K562 (cell line): ENCODE measurements around the gene RRH. TPM values are rescaled to one million over a fixed set of nuclear protein-coding genes. Genes with fewer than 3 reads are reported as not detected.

Source experiments
- ARHGAP35 ChIP-seq: fragments of 450-650 bp; IDR thresholded peaks from 2 replicates; pipeline ENCODE4 v1.6.1; 2018; ENCODE audit not compliant: partially characterized antibody
- ARID2 ChIP-seq: fragments of 450-650 bp; IDR thresholded peaks from 2 replicates; pipeline ENCODE4 v1.6.1; 2017; ENCODE audit warnings: antibody characterized with exemption, mild to moderate bottlenecking
- BRCA1 ChIP-seq, 2 experiments: fragments of 450-650 bp in 1 of 2; sonication (generic) in 1 of 2; formaldehyde crosslinking in 1 of 2; IDR thresholded peaks; 2 replicates each; pipeline versions ENCODE4 v1.5.0 to v1.6.1; 2017 to 2020; ENCODE audit warnings: mild to moderate bottlenecking in 1 of 2, missing genetic modification reagents in 1 of 2
- FOXA1 ChIP-seq: fragments of 450-650 bp; IDR thresholded peaks from 2 replicates; pipeline ENCODE4 v1.6.1; 2016; ENCODE audit warnings: mild to moderate bottlenecking, borderline replicate concordance
- FUS ChIP-seq: fragments of 200-400 bp; formaldehyde crosslinking; optimal IDR thresholded peaks from 2 replicates; pipeline ENCODE3; 2017; ENCODE audit warnings: low read depth, low read length
- GTF2A2 ChIP-seq: IDR thresholded peaks from 2 replicates; pipeline ENCODE4 v1.6.1; 2016; ENCODE audit warnings: mild to moderate bottlenecking, missing genetic modification characterization, missing compliant biosample characterization
- HOXB6 ChIP-seq: fragments of 250-450 bp; sonication (Bioruptor Pico); IDR thresholded peaks from 2 replicates; pipeline ENCODE4 v1.5.1; 2022; ENCODE audit warnings: mild to moderate bottlenecking, borderline replicate concordance
- SIN3A ChIP-seq, 2 experiments: fragments of 150-350 bp in 1 of 2; IDR thresholded peaks; 2 replicates each; pipeline ENCODE4 v1.6.1; 2011 to 2016; ENCODE audit warnings: borderline replicate concordance in 2 of 2, low read depth in 2 of 2, low read length in 2 of 2, mild to moderate bottlenecking in 2 of 2, moderate library complexity in 2 of 2; ENCODE audit not compliant: control insufficient read depth in 1 of 2
- ZNF263 ChIP-seq: sonication (generic); formaldehyde crosslinking; IDR thresholded peaks from 2 replicates; pipeline ENCODE4 v1.8.0; 2022; ENCODE audit warnings: mild to moderate bottlenecking, missing genetic modification reagents, borderline replicate concordance
- ZNF592 ChIP-seq: fragments of 450-650 bp; IDR thresholded peaks from 2 replicates; pipeline ENCODE4 v1.6.1; 2017; ENCODE audit warnings: antibody characterized with exemption, mild to moderate bottlenecking
- ZNF668 ChIP-seq: fragments of 250-450 bp; sonication (Bioruptor Pico); IDR thresholded peaks from 2 replicates; pipeline ENCODE4 v1.8.0; 2022; ENCODE audit warnings: mild to moderate bottlenecking, inconsistent platforms
- ZNF75A ChIP-seq: fragments of 450-650 bp; formaldehyde crosslinking; IDR thresholded peaks from 2 replicates; pipeline ENCODE4 v1.4.0; 2020; ENCODE audit warnings: mild to moderate bottlenecking
- ZSCAN32 ChIP-seq: fragments of 450-650 bp; formaldehyde crosslinking; IDR thresholded peaks from 2 replicates; pipeline ENCODE4 v1.4.0; 2020; ENCODE audit warnings: mild to moderate bottlenecking, moderate library complexity
- polyA plus RNA-seq, 8 experiments: library from polyadenylated mRNA; depleted of rRNA in 4 of 8; stranded (reverse) in 5 of 8; unstranded in 3 of 8; fragments of >200 nt; fragmentation: Nextera tagmentation in 2 of 8; fragmentation: Illumina TruSeq in 1 of 8; extraction: Ambion mirVana in 2 of 8; extraction: Trizol in 1 of 8; gene quantifications; 2 replicates each; pipeline versions ENCODE4 v1.2.1 to v1.2.3, GENCODE V29; 2011 to 2014; ENCODE audit warnings: inconsistent platforms in 1 of 8, missing spikeins in 1 of 8
- total RNA-seq, 7 experiments: library from RNA; depleted of rRNA in 6 of 7; stranded (reverse); fragments of >200 nt in 6 of 7; fragmentation: Illumina TruSeq in 2 of 7; extraction: Trizol in 2 of 7; gene quantifications; 2 replicates each; pipeline versions ENCODE4 v1.2.1 to v1.2.3, GENCODE V29; 2011 to 2021; ENCODE audit warnings: low replicate concordance in 1 of 7
- TF ChIP-seq, protein P1 (sequence below): fragments of 250-450 bp; sonication (Bioruptor Pico); IDR thresholded peaks from 2 replicates; pipeline ENCODE4 v1.4.0; 2020; ENCODE audit warnings: mild to moderate bottlenecking, moderate library complexity, borderline replicate concordance
- TF ChIP-seq, protein P2 (sequence below), 3 experiments: fragments of 200-800 bp in 1 of 3; sonication (Bioruptor generic) in 1 of 3; sonication (generic) in 1 of 3; formaldehyde crosslinking in 1 of 3; IDR thresholded peaks; 2 replicates each; pipeline versions ENCODE4 v1.6.1 to v1.8.0; 2016 to 2022; ENCODE audit warnings: mild to moderate bottlenecking in 2 of 3, missing compliant biosample characterization in 2 of 3, missing genetic modification characterization in 2 of 3, missing genetic modification reagents in 1 of 3

Gene RRH
- total and polyA plus RNA-seq, 9 of the 15 experiments (the other 6 are each of a cell fraction or from before 2014, with no cell fraction given), result 0.04 to 0.31 (median 0.12) TPM; not detected in 3

GRCh38 chr4:109815151-109816081 is 12.4 kb upstream of the RRH start, which contains the start of gene GAR1 (continued):
- TF ChIP-seq, protein P1, sequence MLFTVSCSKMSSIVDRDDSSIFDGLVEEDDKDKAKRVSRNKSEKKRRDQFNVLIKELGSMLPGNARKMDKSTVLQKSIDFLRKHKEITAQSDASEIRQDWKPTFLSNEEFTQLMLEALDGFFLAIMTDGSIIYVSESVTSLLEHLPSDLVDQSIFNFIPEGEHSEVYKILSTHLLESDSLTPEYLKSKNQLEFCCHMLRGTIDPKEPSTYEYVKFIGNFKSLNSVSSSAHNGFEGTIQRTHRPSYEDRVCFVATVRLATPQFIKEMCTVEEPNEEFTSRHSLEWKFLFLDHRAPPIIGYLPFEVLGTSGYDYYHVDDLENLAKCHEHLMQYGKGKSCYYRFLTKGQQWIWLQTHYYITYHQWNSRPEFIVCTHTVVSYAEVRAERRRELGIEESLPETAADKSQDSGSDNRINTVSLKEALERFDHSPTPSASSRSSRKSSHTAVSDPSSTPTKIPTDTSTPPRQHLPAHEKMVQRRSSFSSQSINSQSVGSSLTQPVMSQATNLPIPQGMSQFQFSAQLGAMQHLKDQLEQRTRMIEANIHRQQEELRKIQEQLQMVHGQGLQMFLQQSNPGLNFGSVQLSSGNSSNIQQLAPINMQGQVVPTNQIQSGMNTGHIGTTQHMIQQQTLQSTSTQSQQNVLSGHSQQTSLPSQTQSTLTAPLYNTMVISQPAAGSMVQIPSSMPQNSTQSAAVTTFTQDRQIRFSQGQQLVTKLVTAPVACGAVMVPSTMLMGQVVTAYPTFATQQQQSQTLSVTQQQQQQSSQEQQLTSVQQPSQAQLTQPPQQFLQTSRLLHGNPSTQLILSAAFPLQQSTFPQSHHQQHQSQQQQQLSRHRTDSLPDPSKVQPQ (CRISPR knock-in tag), result no peak
- 0 out of 2 replicates have a peak, but pooled peaks have one; percentile 21 for TF ChIP-seq ZNF592
- no peak for TF ChIP-seq GTF2A2 (tag)
- TF ChIP-seq BRCA1 (IDR thresholded peaks at IDR 0.05), result no peak
- TF ChIP-seq BRCA1 (CRISPR knock-in tag; IDR thresholded peaks at IDR 0.05), result no peak
- TF ChIP-seq, protein P2, sequence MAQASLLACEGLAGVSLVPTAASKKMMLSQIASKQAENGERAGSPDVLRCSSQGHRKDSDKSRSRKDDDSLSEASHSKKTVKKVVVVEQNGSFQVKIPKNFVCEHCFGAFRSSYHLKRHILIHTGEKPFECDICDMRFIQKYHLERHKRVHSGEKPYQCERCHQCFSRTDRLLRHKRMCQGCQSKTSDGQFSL (CRISPR knock-in tag; IDR thresholded peaks at IDR 0.05), result no peak
- TF ChIP-seq, protein P2 (tag; IDR thresholded peaks at IDR 0.05), result no peak
- TF ChIP-seq ZNF263 (CRISPR knock-in tag), result peak; percentile 70; the same call in 1 of the 2 replicates
- TF ChIP-seq FUS, result no peak
- no peak for TF ChIP-seq ZNF75A (CRISPR knock-in tag)
- TF ChIP-seq SIN3A (IDR thresholded peaks at IDR 0.05; ENCODE audit: borderline replicate concordance in 2 of 2, control insufficient read depth in 1 of 2, low read depth in 2 of 2, low read length in 2 of 2), result peak; percentile 95 to 99
- no peak for TF ChIP-seq HOXB6 (CRISPR knock-in tag)
- no peak for TF ChIP-seq FOXA1
- no peak for TF ChIP-seq ZSCAN32 (CRISPR knock-in tag)
- TF ChIP-seq ARID2, result no peak
- no peak for TF ChIP-seq ZNF668
- TF ChIP-seq ARHGAP35, result no peak
